IPS DF 4.7 (cell line): ENCODE data around the gene CNN1.
A peak's percentile ranks its signal among the peaks of the same experiment; 100 is the strongest.

Experiments used
- DNase-seq: peaks from one replicate; pipeline ENCODE4 v3.0.0-alpha.2; 2013; ENCODE audit warnings: low spot score; ENCODE audit errors: extremely low read depth

Gene CNN1

GRCh38 chr19:11534538-11534937 is 4.1 kb upstream of the CNN1 start:
- DNase-seq, result no peak

GRCh38 chr19:11534948-11535347 is 3.7 kb upstream of the CNN1 start:
- DNase-seq, result no peak

GRCh38 chr19:11535792-11536595 is 2.7 kb upstream of the CNN1 start:
- no peak for DNase-seq

GRCh38 chr19:11539495-11540365 is 1.1 kb downstream of the CNN1 start:
- DNase-seq, result no peak

- DNase-seq, result no peak
Measured at GRCh38 chr19:11540645-11541044, 2.0 kb downstream of the CNN1 start.

- no peak for DNase-seq
Measured at GRCh38 chr19:11541238-11541637, 2.6 kb downstream of the CNN1 start.

- no peak for DNase-seq
Measured at GRCh38 chr19:11547929-11548700, 9.5 kb downstream of the CNN1 start.

- DNase-seq, result no peak
Measured at GRCh38 chr19:11549386-11549953, 10.8 kb downstream of the CNN1 start.

GRCh38 chr19:11550265-11550664 is 11.6 kb downstream of the CNN1 start:
- no peak for DNase-seq

- no peak for DNase-seq
Measured at GRCh38 chr19:11551603-11552235, 13.1 kb downstream of the CNN1 start.

- no peak for DNase-seq
Measured at GRCh38 chr19:11552666-11553372, 14.2 kb downstream of the CNN1 start.

GRCh38 chr19:11554160-11554559 is 15.5 kb downstream of the CNN1 start:
- no peak for DNase-seq

GRCh38 chr19:11555246-11555645 is 16.6 kb downstream of the CNN1 start:
- DNase-seq, result no peak

- DNase-seq, result no peak
Measured at GRCh38 chr19:11556634-11557420, 18.2 kb downstream of the CNN1 start.

GRCh38 chr19:11558881-11559828 is 20.5 kb downstream of the CNN1 start, which contains the start of gene ELOF1:
Gene ELOF1, minus strand, starts transcription at chr19:11559230. Its CDS starts 4,883 bp downstream, at chr19:11554347.
- peak; percentile 95 for DNase-seq

GRCh38 chr19:11560404-11561051 is 21.9 kb downstream of the CNN1 start:
- DNase-seq, result no peak

GRCh38 chr19:11563532-11563931 is 24.9 kb downstream of the CNN1 start:
- DNase-seq, result no peak
